Upper lobe of left lung (tissue), 4 donors: Measurements from ENCODE around the gene HOXB7.

Experiments used
- POLR2AphosphoS5 ChIP-seq, 2 donors: sonication (generic); formaldehyde crosslinking; IDR thresholded peaks; one replicate each; pipeline ENCODE4 v1.5.1; 2017; ENCODE audit warnings: antibody characterized with exemption in 2 of 2
- TF ChIP-seq, protein P1 (sequence below), 6 experiments: fragments of 450-650 bp in 4 of 6; fragments of 200-600 bp in 2 of 6; sonication (generic) in 2 of 6; IDR thresholded peaks; one replicate each; pipeline ENCODE4 v1.5.1; 2016 to 2019; ENCODE audit warnings: antibody characterized with exemption in 6 of 6

DNA sequence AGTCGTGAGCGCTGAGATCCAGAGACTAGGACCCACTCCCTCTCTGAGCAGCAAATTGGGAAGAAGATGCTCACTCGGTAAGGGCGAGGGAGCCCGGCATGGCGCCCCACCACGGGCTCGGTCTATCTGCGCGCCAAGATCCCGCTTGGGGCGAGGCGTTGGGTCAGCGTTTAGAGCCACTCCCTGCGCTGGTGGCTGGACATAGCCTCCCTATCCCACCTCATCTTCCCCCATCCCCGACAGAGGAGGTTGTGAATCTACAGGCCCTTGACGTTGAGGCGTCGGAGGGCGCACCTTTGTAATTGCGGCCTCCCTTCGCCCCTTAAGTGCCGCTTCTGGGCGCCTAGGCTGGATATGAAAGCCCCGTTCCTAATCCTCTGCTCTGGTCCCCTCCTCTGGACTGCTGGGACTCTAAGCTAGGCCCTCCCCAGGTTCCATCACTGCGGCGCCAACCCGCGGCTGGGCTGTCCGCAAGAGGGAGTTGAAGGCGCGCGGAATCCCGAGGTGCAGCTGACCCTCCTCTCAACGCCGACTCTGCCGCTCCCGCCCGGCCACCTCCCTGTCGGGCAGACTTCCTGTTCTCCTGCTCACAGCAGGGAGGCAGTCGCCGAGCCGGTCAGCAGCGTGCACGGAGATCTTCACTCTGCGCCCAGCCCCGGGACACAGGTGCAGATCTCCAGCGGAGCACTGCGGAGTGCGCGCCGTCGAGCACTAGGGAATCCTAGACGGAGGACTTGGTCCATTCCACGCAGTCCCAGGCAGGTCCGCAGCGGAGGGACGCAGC, 31.4 kb upstream of the HOXB7 start:
- TF ChIP-seq, protein P1, sequence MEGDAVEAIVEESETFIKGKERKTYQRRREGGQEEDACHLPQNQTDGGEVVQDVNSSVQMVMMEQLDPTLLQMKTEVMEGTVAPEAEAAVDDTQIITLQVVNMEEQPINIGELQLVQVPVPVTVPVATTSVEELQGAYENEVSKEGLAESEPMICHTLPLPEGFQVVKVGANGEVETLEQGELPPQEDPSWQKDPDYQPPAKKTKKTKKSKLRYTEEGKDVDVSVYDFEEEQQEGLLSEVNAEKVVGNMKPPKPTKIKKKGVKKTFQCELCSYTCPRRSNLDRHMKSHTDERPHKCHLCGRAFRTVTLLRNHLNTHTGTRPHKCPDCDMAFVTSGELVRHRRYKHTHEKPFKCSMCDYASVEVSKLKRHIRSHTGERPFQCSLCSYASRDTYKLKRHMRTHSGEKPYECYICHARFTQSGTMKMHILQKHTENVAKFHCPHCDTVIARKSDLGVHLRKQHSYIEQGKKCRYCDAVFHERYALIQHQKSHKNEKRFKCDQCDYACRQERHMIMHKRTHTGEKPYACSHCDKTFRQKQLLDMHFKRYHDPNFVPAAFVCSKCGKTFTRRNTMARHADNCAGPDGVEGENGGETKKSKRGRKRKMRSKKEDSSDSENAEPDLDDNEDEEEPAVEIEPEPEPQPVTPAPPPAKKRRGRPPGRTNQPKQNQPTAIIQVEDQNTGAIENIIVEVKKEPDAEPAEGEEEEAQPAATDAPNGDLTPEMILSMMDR (IDR thresholded peaks at IDR 0.05): no peak
- no peak for TF ChIP-seq POLR2AphosphoS5 (IDR thresholded peaks at IDR 0.05)
